H9 (cell line): ENCODE results near the gene TRAT1. TPM values are rescaled to one million over a fixed set of nuclear protein-coding genes. Genes with fewer than 3 reads are reported as not detected.

Experiments used
- DNase-seq: peaks from one replicate; pipeline ENCODE4 v3.0.0-alpha.2; 2017
- H2AFZ ChIP-seq: one replicate; pipeline ENCODE4 v1.6.1; 2013; ENCODE audit warnings: mild to moderate bottlenecking, low read length, control low read depth, moderate library complexity
- H2AK5ac ChIP-seq: 2 replicates; pipeline ENCODE4 v1.6.1; 2013; ENCODE audit warnings: low read length, control low read depth, mixed read lengths; ENCODE audit not compliant: insufficient read length
- H2BK120ac ChIP-seq: one replicate; pipeline ENCODE4 v1.6.1; 2013; ENCODE audit warnings: low read depth, mild to moderate bottlenecking, low read length, control low read depth, inconsistent platforms; ENCODE audit not compliant: poor library complexity, severe bottlenecking
- H2BK12ac ChIP-seq: 2 replicates; pipeline ENCODE4 v1.6.1; 2013; ENCODE audit warnings: low read length, control low read depth, mixed read lengths, low read depth; ENCODE audit not compliant: insufficient read length
- H2BK15ac ChIP-seq: 2 replicates; pipeline ENCODE4 v1.6.1; 2013; ENCODE audit warnings: low read depth, low read length, control low read depth
- H2BK20ac ChIP-seq: one replicate; pipeline ENCODE4 v1.6.1; 2013; ENCODE audit warnings: low read depth, mild to moderate bottlenecking, low read length, control low read depth, inconsistent platforms; ENCODE audit not compliant: poor library complexity, severe bottlenecking
- H2BK5ac ChIP-seq: 2 replicates; pipeline ENCODE4 v1.6.1; 2013; ENCODE audit warnings: low read length, control low read depth, mixed read lengths; ENCODE audit not compliant: insufficient read length
- H3K14ac ChIP-seq: 2 replicates; pipeline ENCODE4 v1.6.1; 2013; ENCODE audit warnings: low read length, control low read depth; ENCODE audit not compliant: insufficient read depth
- H3K18ac ChIP-seq: 2 replicates; pipeline ENCODE4 v1.6.1; 2013; ENCODE audit warnings: low read depth, mild to moderate bottlenecking, mixed read lengths, low read length, control low read depth; ENCODE audit not compliant: insufficient read length
- H3K23ac ChIP-seq: 2 replicates; pipeline ENCODE4 v1.6.1; 2013; ENCODE audit warnings: low read length, control low read depth, mixed read lengths, low read depth; ENCODE audit not compliant: insufficient read length
- H3K23me2 ChIP-seq: 2 replicates; pipeline ENCODE4 v1.6.1; 2013; ENCODE audit warnings: low read depth, mild to moderate bottlenecking, mixed read lengths, low read length, control low read depth; ENCODE audit not compliant: insufficient read length, poor library complexity, severe bottlenecking
- H3K27ac ChIP-seq: 2 replicates; pipeline ENCODE4 v1.5.1; 2013; ENCODE audit warnings: low read length, control low read depth, mixed read lengths, low read depth; ENCODE audit not compliant: insufficient read length
- H3K27me3 ChIP-seq: 2 replicates; pipeline ENCODE4 v1.6.1; 2013; ENCODE audit warnings: low read length, control low read depth, inconsistent platforms; ENCODE audit not compliant: insufficient read depth
- H3K4ac ChIP-seq: 2 replicates; pipeline ENCODE4 v1.6.1; 2013; ENCODE audit warnings: low read depth, mild to moderate bottlenecking, control low read depth, inconsistent platforms, low read length, moderate library complexity
- H3K4me1 ChIP-seq: 2 replicates; pipeline ENCODE4 v1.6.1; 2013; ENCODE audit warnings: low read length, control low read depth, inconsistent platforms; ENCODE audit not compliant: insufficient read depth
- H3K4me2 ChIP-seq: 2 replicates; pipeline ENCODE4 v1.6.1; 2013; ENCODE audit warnings: low read length, control low read depth, mixed read lengths; ENCODE audit not compliant: insufficient read length, insufficient read depth
- H3K56ac ChIP-seq: 2 replicates; pipeline ENCODE4 v1.6.1; 2013; ENCODE audit warnings: low read depth, mild to moderate bottlenecking, mixed read lengths, low read length, control low read depth; ENCODE audit not compliant: insufficient read length
- H3K79me1 ChIP-seq: 2 replicates; pipeline ENCODE4 v1.6.1; 2013; ENCODE audit warnings: low read depth, mild to moderate bottlenecking, moderate library complexity, low read length, control low read depth, inconsistent platforms; ENCODE audit not compliant: insufficient read depth, poor library complexity, severe bottlenecking
- H3K79me2 ChIP-seq: 2 replicates; pipeline ENCODE4 v1.6.1; 2013; ENCODE audit warnings: low read length, control low read depth, inconsistent platforms; ENCODE audit not compliant: insufficient read depth
- H3K9ac ChIP-seq: 2 replicates; pipeline ENCODE4 v1.6.1; 2013; ENCODE audit warnings: low read length, control low read depth, mixed read lengths; ENCODE audit not compliant: insufficient read length; ENCODE audit errors: extremely low read depth
- H3K9me3 ChIP-seq: one replicate; pipeline ENCODE4 v1.6.1; 2013; ENCODE audit warnings: low read depth, low read length, inconsistent platforms; ENCODE audit not compliant: control insufficient read depth
- H3T11ph ChIP-seq: one replicate; pipeline ENCODE4 v1.6.1; 2013; ENCODE audit warnings: mild to moderate bottlenecking, low read length, control low read depth, inconsistent platforms
- H4K20me1 ChIP-seq: one replicate; pipeline ENCODE4 v1.6.1; 2013; ENCODE audit not compliant: control insufficient read depth, insufficient read length, insufficient read depth
- H4K5ac ChIP-seq: 2 replicates; pipeline ENCODE4 v1.6.1; 2013; ENCODE audit warnings: low read depth, mild to moderate bottlenecking, mixed read lengths, low read length, control low read depth; ENCODE audit not compliant: insufficient read length
- H4K8ac ChIP-seq: replicated peaks from 2 replicates; pipeline ENCODE4 v1.6.1; 2013; ENCODE audit warnings: low read length, control low read depth, mixed read lengths, low read depth; ENCODE audit not compliant: insufficient read length
- H4K91ac ChIP-seq: 2 replicates; pipeline ENCODE4 v1.6.1; 2013; ENCODE audit warnings: low read depth, mild to moderate bottlenecking, moderate library complexity, mixed read lengths, low read length, control low read depth; ENCODE audit not compliant: insufficient read length
- H3K27ac Mint-ChIP-seq, 3 experiments: 2 replicates in 2 of 3; 3 replicates in 1 of 3; pipeline ENCODE4 v1.8.0; 2020 to 2021; ENCODE audit warnings: mixed read lengths in 3 of 3, mild to moderate bottlenecking in 1 of 3, moderate library complexity in 1 of 3
- H3K27me3 Mint-ChIP-seq: 2 replicates; pipeline ENCODE4 v1.8.0; 2021; ENCODE audit warnings: low read depth, mild to moderate bottlenecking, moderate library complexity, mixed read lengths
- H3K36me3 Mint-ChIP-seq, 3 experiments: 2 replicates in 2 of 3; 3 replicates in 1 of 3; pipeline ENCODE4 v1.8.0; 2020 to 2021; ENCODE audit warnings: low read depth in 3 of 3, mixed read lengths in 3 of 3; ENCODE audit not compliant: insufficient read depth in 1 of 3
- H3K4me1 Mint-ChIP-seq, 2 experiments: 2 replicates each; pipeline ENCODE4 v1.8.0; 2020; ENCODE audit warnings: mixed read lengths in 2 of 2
- H3K4me3 Mint-ChIP-seq, 2 experiments: 2 replicates in 1 of 2; 3 replicates in 1 of 2; pipeline ENCODE4 v1.8.0; 2020 to 2021; ENCODE audit warnings: mild to moderate bottlenecking in 2 of 2, mixed read lengths in 2 of 2, moderate library complexity in 1 of 2
- H3K9me3 Mint-ChIP-seq, 2 experiments: 2 replicates in 1 of 2; 3 replicates in 1 of 2; pipeline ENCODE4 v1.8.0; 2020; ENCODE audit warnings: mild to moderate bottlenecking in 2 of 2, mixed read lengths in 2 of 2, moderate library complexity in 1 of 2
- CTCF ChIP-seq: fragments of 200-600 bp; sonication (generic); conservative IDR thresholded peaks from 3 replicates; pipeline ENCODE4 v1.8.0; 2021; ENCODE audit warnings: antibody characterized with exemption, mild to moderate bottlenecking
- WGBS: extraction: QIAGEN DNeasy Blood & Tissue Kit; methylation state at CpG from one replicate; pipeline ENCODE4 v1.1.7; 2013; ENCODE audit warnings: missing lambda C conversion rate, low lambda C conversion rate, mixed read lengths; ENCODE audit not compliant: insufficient read length; ENCODE audit errors: extremely low coverage; 5-methylcytosine and 5-hydroxymethylcytosine counted together
- total RNA-seq: library from RNA; stranded (reverse); gene quantifications from 2 replicates; pipeline ENCODE4 v1.2.1, GENCODE V29; 2021

The TRAT1 gene
- total RNA-seq, 1 experiment from 2014 or later = not detected

- no peak overlapping the region for H4K91ac ChIP-seq
- no peak overlapping the region for H2BK15ac ChIP-seq
- Mint-ChIP-seq H3K4me1 (peaks cover 0 to 5% of the 10 kb centered on the region in 2 experiments; a peak in 2 of 4 replicates), H3K36me3 (no peaks in the 10 kb centered on the region; a peak in 1 of 7 replicates), H3K27ac (no peak overlapping the region), H3K9me3 (no peaks in the 10 kb centered on the region), H3K27me3 (no peaks in the 10 kb centered on the region), H3K4me3 (no peak overlapping the region)
- H3K27me3 ChIP-seq = no peaks in the 10 kb centered on the region
- WGBS = no CpG with 5 or more reads among the region's 1 CpG
- no peak overlapping the region for H2BK120ac ChIP-seq
- no peaks in the 10 kb centered on the region for H3K79me2 ChIP-seq
- H3K23me2 ChIP-seq = no peaks in the 10 kb centered on the region
- H3K79me1 ChIP-seq = no peaks in the 10 kb centered on the region
- H3K4ac ChIP-seq = no peak overlapping the region
- H2BK5ac ChIP-seq = no peak overlapping the region
- H2AFZ ChIP-seq = no peak overlapping the region
- H3K18ac ChIP-seq = no peak overlapping the region
- no peaks in the 10 kb centered on the region for H3K9me3 ChIP-seq
- H3T11ph ChIP-seq = no peak overlapping the region
- H4K20me1 ChIP-seq = no peaks in the 10 kb centered on the region
- H2BK12ac ChIP-seq = no peak overlapping the region
- H2AK5ac ChIP-seq = no peak overlapping the region
- H4K8ac ChIP-seq = no peak overlapping the region
- no peak overlapping the region for H4K5ac ChIP-seq
- H3K9ac ChIP-seq = no peak overlapping the region
- H3K14ac ChIP-seq = no peak overlapping the region
- H3K4me1 ChIP-seq = no peaks in the 10 kb centered on the region
- no peak overlapping the region for H2BK20ac ChIP-seq
- H3K56ac ChIP-seq = no peak overlapping the region
- H3K27ac ChIP-seq = no peak overlapping the region
- no peak for TF ChIP-seq CTCF
- H3K23ac ChIP-seq = no peak overlapping the region
- H3K4me2 ChIP-seq = no peak overlapping the region
- no peak for DNase-seq
These were observed 46.9 kb upstream of the TRAT1 start for GRCh38 chr3:108775649-108776048.
